SW480 (cell line): ENCODE data around the gene KCNIP4.

Experiments used
- DNase-seq: peaks from one replicate; pipeline ENCODE4 v3.0.0-alpha.2; 2016; ENCODE audit warnings: low spot score

Gene KCNIP4

DNA sequence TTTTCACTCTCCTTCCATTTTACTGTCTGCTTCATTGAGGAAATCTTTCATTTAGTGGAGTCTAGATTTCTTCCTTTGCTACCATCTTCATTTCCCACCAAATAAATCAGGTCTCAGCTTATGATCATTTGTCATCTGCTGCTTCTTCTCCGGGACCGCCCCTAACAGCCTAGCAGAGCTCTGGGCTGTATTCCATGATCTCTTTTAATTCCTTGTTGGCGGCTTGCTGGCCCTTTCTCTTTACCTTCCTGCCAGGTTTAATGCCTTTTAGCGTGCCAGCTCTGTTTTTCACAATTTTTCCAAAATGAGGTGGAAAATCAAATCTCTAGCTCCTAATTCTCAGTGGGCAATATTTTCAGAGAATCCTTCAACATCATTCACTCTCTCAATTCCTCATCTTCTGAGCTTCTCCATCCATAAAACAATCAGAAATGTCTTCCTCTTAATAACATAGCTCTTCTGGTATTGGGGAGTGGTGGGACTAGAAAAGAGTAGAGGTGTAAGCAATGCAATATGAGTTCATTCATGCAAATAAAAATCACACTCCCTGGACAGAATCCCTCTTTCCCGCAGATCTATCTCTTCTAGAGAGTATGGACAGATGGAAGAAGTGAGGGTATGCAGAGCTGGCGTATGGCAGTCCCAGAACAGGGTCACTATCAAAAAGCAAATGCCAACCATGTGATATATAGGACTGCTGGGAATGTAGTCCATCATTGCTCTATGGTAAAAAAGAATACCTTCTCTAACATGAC is 491.3 kb downstream of the KCNIP4 start:
- no peak for DNase-seq

DNA sequence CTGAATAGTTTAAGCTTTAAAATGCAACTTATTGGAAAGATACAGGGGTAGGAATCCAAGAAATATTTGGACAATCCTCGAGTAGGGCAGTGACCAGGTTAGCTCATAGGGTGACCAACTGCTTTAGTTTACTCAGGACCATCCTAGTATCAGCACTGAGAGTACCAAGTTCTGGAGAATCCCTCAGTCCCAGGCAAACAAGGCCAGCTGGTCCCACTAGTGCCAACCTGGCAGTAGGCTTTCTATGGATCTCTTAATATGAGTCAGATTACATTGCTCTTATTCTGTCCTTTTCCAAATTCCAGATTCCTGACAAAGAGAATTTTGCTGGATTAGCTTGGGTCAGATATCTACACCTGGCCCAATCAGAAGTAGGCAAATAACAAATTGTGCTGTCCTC is 493.7 kb downstream of the KCNIP4 start:
- DNase-seq = no peak

- no peak for DNase-seq
Observed at GRCh38 chr4:21454201-21454600, 494.4 kb downstream of the KCNIP4 start.

DNA sequence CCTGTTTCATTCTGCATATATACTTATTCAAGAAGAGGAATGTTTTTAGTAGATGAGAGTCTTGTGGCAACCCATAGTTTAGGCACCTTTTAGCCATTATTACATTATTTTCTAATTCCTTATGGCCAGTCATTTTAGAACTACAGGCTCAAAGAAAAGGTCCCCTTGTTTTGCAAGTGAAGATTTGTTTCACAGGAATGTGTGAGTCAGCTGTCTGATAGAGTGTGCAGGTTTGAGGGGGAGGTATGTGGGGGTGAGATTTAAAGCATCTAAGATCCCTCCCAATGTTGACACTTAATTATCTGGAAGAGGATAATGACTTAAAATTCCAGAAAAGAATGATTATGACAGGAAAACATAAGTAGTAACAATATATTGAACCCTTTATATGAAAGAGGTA is 495.6 kb downstream of the KCNIP4 start:
- DNase-seq = no peak

DNA sequence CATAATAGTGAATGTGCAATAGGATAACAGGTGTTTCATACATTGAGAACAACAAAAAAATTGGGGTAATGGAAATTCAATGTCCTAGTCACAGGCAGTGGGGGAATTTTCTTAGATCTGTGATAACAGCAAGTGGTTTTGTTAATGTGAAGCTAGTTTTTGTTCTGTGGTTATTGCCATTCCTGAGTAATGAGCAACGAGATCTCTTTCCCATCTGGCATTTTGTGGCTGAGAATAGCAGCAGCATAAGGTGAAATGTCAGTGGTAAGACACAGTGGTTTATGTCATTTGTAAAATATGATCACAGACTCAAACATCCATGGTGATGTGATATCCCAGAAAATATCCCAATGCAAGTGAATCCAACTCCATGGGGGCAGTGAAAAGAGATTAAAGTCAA is 497.5 kb downstream of the KCNIP4 start:
- peak; percentile 80 for DNase-seq

DNA sequence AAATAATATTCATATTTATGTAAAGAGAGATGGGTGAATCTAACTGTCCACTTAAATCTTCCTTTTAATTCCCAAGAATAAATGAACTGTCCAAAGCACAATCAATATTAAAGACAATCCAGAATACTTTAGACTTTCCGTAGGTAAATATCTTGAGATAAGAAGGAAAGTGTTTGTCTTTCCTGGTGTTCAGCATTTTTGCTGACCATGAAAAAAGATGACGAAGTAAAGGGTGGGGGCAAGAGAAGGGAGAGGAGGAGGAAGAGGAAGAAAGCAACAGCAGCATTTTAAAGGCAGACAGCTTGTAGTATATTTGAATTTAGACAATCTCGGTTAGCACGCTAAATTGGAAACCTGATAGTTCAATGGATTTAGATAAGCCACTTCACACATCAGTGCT is 498.2 kb downstream of the KCNIP4 start:
- DNase-seq = no peak

DNA sequence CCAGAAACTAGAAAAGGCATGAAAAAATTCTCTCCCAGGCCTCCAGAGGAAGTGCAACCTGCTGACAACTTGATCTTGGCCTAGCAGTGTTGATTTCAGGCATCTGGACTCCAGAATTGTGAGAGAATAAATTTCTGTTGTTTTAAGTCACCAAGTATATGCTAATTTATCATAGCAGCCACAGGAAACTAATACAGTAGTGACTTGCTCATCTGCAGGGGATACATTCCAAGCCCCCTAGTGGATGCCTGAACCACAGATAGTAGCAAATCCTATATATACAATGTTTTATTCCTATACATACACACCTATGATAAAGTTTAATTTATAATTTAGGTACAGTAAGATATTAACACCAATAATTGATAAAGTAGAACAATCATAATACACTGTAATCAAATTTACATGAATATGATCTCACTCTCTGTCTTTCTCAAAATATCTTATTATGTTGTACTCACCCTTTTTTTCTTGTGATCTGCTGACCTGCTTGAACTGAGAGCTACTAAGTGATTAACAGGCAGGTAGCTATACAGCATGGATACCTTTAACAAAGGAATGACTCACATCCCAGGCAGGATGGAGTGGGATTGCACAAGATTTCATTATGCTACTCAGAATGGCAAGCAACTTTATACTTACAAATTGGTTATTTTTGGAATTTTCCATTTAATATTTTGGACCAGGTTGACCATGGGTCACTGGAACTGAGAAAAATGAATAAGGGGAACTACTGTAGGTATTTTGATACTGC is 501.1 kb downstream of the KCNIP4 start:
- peak; percentile 80 for DNase-seq

GRCh38 chr4:21420166-21420565 is 528.4 kb downstream of the KCNIP4 start:
- no peak for DNase-seq

- no peak for DNase-seq
Observed at GRCh38 chr4:21415728-21416127, 532.8 kb downstream of the KCNIP4 start.

- no peak for DNase-seq
Observed at GRCh38 chr4:21413807-21414370, 534.7 kb downstream of the KCNIP4 start.

DNA sequence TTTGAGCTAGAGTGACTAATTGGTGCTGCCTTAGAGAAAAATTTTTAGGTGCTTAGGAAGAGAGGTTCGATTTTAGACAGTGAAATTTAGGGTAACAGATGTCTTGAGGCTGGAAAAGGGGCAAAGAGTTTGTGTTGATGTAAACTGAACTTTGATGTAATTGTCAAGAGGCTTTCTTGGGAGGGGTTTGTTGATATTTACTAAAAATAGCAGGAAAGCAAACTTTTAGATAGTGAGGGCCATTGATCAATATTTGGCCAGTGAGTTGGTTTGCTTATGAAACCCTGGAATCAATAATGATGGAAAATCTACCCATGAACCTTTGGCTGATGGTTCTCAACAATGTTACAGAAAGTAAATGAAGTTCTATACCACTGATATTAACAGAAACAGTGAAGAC is 537.5 kb downstream of the KCNIP4 start:
- DNase-seq = no peak

- DNase-seq = no peak
Observed at GRCh38 chr4:21410372-21410771, 538.2 kb downstream of the KCNIP4 start.

DNA sequence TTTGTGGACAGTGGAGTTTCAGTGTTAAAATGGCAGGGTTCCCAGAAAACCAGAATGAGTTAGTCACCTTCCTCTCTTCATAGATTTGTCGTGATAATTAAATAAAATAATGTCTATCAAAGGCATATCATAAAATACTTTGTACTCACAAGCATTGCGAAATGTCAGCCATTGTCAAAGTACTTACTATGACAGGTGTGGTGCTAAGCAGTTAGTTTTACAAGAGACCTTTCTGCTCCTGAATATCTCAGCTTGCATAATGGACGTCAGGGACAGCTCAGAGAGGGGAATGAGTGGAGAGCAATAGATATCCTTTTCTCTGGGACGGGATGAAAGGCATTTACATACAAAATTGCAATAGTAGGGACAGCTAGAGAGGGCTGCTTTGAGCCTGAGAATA is 560.9 kb downstream of the KCNIP4 start:
- DNase-seq = no peak

DNA sequence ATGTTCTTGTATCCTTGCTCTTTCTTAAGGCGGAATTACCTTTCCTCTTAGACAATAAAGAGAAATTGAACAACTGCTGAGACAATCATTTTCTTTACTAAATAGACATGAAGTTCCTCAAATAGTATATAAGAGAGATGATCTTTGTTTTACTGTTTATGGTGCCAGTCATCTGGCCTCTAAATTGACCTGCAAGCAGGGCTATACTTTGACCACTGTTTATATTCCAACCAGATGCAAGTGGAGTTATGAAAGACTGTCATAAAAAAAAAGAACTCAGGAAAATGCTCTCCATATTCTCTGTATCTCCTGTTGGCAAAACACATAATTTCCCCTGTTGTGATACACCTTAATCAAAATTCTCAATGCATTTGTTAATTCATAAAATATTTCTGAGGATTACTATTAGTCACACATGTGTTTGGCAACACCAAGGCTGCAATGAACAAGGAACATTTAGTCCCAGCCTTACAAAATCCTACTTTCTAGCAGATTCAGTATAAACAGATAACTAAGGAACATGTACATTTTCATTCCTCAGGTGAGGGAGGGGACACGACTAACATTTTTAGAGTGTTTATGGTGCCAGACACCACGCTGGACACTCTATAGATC is 562.3 kb downstream of the KCNIP4 start:
- DNase-seq = no peak

- DNase-seq = no peak
Observed at GRCh38 chr4:21385706-21386105, 562.9 kb downstream of the KCNIP4 start.

DNA sequence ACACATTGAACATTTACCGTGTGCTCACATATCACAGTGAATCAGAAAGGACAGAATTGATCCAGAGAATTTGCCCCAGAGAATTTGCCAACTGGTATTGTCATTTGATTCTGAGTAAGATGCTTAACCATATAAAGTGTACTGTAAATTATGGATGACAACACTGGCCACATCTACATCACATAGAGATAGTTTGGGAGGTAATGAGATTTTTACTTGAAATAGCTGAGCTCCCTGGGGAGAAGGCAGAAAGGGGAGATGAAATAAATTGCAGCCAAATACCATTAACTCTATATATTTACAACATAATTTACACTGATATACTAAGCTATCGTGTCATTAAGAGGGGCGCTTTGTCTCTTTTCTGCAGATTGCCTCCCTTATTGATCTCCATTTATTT is 564.0 kb downstream of the KCNIP4 start:
- DNase-seq = no peak

DNA sequence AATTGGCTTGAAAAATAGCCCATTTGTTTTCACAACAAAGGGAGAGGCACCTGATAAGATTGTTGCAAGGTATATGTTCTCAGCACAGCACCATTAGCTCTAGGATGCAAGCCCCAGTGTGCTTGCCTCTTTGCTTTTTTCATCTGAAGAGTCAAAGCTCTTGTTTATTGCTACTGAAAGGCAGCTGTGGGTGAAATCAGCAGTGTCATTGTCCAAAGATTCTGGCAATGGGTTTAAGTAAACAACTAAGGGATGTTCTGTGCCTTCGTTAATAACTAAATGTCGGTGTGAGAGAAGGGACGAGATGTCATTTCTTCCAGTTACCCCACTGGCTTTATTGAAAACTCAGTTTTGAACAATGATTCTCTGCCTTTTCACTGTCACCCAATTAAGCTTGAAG is 567.7 kb downstream of the KCNIP4 start:
- no peak for DNase-seq

- no peak for DNase-seq
Observed at GRCh38 chr4:21377046-21377445, 571.5 kb downstream of the KCNIP4 start.

DNA sequence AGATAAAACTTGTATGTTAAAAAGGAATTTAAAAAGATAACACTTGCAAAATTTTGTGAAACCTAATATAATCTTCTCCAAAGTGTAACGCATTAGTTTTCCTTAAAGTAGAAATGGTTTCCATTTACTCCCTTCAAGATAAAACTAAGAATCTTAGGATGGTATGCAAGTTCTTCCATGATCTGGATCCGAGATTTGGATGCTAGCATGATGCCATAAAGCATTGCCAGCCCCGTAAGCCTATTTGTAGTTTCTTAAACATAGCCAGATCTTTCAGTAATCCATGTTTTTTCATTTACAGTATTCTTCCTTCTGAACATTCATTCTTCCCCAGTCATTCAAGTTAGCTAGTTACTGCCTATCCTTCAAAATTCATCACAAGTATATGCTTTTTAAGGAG is 572.4 kb downstream of the KCNIP4 start:
- DNase-seq = no peak

DNA sequence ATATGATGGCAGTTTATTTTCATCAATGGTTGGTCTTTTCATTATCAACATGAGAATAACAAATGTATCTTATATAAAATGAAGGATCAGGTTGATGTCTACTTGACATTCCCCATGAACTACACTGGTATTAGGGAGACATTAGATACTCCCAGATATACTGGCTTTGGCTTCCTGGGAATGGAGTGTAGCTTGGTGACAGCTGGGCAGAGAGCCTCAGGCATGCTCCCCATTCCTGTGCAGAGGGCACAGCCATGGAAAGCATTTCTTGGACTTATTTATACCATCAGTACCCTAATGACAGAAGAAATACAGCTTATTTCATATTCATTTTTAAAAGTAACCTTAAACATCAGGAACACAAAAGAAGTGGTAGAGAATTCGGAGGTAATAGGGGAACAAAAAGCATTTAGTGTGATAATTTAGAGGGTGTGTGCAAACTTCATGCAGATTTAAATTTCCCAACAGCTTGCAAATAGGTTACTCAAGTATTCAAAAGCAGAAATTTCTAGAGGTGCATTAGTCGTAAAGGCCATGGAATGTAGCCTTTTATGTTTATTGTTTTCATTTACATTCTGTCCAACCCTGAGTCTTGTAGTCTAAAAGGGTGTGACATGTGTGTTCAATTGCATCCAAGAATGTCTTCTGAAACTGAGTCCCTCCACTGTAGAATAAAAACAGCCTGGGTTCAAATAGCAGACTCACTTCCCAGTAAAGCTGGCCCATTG is 573.8 kb downstream of the KCNIP4 start:
- no peak for DNase-seq

DNA sequence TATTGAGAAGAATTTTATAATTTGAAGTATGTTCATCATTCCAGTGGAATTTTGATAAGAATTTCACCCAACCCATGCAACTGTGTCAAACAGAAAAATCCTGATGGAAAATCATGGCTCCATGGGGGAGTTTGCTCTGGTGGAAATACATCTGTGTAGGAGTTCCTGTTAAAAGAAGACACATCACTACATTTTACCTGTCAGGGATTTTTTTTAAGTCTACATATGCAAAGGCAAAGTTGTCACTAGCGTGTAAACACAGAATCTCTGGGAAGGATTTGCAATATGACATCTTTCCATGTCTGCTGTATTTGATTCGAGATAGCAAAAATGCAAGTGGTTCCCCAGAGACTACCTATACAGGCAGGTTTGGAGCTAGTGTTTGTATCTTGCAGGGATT is 581.0 kb downstream of the KCNIP4 start:
- DNase-seq = no peak

DNA sequence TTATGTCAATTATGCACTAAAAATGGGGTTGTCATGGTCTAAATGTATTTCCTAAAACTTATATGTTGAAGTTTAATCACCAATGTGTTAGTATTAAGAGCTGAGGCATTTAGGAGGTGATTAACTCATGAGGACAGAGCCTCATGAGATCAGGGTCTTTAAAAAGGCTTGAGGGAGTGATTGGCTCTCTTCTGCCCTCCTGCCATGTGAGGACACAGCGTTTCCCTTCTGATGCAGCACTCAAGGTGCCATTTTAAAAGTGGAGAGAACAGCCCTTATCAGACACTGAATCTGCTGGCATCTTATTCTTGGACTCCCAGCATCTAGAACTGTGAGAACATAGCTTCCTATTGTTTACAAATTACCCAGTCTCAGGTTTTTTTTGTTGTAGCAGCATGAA is 581.7 kb downstream of the KCNIP4 start:
- no peak for DNase-seq
